ENCODE results near the gene UBALD2.
"Not testable (repeated sequence)": the region's sequence is repeated elsewhere in the genome, so short reads cannot be mapped to it uniquely, and the experiment has no call there.

The UBALD2 gene

DNA sequence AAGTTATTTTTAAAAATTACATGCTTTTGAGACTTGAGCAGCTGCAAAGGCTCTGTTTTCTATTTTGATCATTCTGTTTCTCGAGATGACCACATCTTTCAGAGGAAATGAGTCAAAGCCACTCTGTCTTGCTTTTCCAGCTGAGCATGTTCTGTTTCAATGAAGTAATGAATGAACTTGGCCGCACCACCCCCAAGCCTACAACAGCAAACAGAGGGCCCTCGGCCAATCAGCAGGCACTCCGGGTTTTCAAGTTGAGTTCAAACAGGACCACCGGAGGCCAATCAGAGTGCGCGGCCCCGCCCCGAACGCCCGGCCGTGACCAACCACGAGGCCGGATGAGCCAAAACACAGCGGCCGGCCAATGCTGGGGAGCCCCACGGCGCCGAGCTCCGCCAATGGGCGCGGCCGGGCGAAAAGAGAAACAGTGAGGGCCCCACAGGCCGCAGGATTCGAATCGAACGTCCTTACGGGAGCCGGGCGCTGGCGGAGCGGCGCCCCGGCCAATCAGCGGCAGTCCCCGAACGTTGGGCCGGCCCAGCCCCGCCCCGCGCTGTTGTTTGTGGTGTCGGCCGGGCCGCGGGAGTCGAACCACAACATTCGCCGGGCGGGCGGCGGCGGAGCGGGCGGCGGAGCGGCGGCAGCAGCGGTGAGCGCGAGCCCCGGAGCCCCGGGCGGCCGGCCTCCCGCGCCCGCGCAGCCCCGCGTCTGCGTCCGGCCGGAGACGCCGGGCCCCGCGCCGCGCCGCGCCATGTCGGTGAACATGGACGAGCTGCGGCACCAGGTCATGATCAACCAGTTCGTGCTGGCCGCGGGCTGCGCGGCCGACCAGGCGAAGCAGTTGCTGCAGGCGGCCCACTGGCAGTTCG is at the start of gene UBALD2:
TSS of gene UBALD2 (plus strand) at position 594 of the 869 bp plus-strand sequence. CDS start at position 752, 158 bp downstream.
- in situ Hi-C loops (cut with HindIII; ENCODE audit: low sequenced_read_pairs): no loop called here

DNA sequence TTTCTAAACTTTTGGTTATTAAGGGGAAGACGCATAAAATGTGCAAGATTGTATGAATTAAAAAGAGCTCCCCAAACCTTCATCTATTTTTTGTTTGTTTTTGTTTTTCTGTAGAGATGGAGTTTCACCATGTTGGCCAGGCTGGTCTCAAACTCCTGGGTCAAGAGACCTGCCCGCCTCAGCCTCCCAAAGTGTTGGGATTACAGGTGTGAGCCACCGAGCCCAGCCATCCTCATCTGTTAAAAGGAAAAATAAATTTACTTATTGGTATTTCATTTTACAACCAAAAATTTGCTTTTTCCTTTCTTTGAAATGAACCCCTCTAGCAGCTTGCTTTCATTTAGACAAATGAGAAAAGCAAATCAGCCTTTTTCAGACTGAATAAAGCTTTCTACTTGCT is 48.1 kb upstream of the UBALD2 start:
- in situ Hi-C loops (cut with HindIII; ENCODE audit: low sequenced_read_pairs): loop anchor here (5.0 to 25.0 kb wide), 2 partner anchors 35 to 220 kb away; no protein-coding TSS in a partner anchor

- in situ Hi-C loops (cut with HindIII; ENCODE audit: low sequenced_read_pairs): loop anchor here (5.0 to 25.0 kb wide), 2 partner anchors 38 to 217 kb away; no protein-coding TSS in a partner anchor
Observed at GRCh38 chr17:76219670-76220383, 45.3 kb upstream of the UBALD2 start.

- in situ Hi-C loops (cut with HindIII; ENCODE audit: low sequenced_read_pairs): loop anchor here (25.0 kb wide), 1 partner anchor 213 kb away; no protein-coding TSS in a partner anchor
Observed at GRCh38 chr17:76223802-76224201, 41.3 kb upstream of the UBALD2 start.

DNA sequence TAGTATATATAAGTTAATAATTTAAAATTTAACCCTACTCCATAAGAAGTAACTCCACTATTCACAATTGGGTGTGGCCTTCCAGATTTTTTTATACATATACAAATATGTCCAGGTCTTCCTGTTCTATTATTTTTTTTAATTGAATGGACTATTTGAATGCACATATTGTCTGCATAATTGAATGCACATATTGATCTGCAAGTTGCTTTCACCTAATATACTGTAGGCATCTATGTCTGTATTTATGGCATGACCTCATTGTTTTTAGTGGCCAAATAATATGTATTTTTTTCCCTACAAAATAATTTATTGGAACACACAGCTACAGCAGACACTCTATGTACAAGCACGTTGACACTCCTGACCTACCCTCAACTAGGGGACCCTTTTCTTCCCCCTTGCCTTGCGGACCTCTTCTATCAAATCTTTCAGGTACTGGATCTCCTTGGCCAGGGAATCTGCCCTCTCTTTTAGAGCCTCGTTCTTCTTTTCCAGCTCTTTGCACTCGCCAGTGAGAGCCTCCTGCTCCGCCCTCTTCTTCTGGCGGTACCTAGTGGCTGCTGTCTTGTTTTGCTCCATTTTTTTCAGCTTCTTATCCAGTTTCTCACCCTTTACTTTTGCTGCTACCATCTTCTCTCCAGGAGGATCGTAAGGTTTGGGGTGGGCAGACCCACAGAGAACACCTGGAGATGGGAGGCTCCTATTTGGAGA is 39.6 kb upstream of the UBALD2 start:
- in situ Hi-C loops (cut with HindIII; ENCODE audit: low sequenced_read_pairs): not testable (repeated sequence)

DNA sequence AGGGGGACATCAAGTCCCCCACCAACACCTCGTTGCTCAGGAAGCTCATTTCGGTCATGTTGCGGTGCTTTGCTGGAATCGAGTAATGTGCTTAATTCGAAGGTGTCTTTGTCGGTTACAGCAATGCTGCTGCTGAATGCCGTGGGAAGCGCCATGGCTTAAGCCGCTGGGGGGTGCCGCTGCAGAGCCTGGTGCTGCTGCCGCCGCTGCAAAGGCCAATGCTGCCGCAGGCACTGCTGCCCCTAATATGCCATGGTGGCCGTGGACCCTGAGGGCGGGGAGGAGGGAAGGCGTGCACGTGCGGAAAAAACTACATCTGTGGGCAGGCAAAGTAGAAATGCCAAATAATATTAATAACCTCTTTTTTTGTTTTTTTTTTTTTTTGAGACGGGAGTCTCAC is 38.4 kb upstream of the UBALD2 start:
- in situ Hi-C loops (cut with HindIII; ENCODE audit: low sequenced_read_pairs): not testable (repeated sequence)

GRCh38 chr17:76232342-76232741 is 32.8 kb upstream of the UBALD2 start:
- in situ Hi-C loops (cut with HindIII; ENCODE audit: low sequenced_read_pairs): no loop called here

- in situ Hi-C loops (cut with HindIII; ENCODE audit: low sequenced_read_pairs): no loop called here
Observed at GRCh38 chr17:76233588-76234353, 31.4 kb upstream of the UBALD2 start.

- in situ Hi-C loops (cut with HindIII; ENCODE audit: low sequenced_read_pairs): no loop called here
Observed at GRCh38 chr17:76234354-76234679, 30.8 kb upstream of the UBALD2 start.

GRCh38 chr17:76235883-76236282 is 29.3 kb upstream of the UBALD2 start:
- in situ Hi-C loops (cut with HindIII; ENCODE audit: low sequenced_read_pairs): no loop called here

GRCh38 chr17:76236603-76237002 is 28.5 kb upstream of the UBALD2 start:
- in situ Hi-C loops (cut with HindIII; ENCODE audit: low sequenced_read_pairs): no loop called here

DNA sequence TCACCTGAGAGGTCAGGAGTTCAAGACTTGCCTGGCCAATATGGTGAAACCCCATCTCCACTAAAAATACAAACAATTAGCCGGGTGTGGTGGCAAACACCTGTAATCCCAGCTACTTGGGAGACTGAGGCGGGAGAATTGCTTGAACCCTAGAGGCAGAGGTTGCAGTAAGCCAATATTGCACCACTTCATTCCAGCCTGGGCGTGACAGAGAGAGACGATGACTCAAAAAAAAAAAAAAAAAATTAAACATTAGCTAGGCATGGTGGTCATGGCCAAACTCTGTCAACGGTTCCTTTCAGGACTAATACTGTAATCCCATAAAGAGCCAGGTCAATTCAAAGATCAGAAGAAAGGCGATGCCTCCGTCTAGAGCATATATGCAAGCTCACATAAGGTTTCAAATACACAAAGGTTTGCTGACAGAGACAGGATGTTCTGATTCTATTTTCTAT is 27.3 kb upstream of the UBALD2 start:
- in situ Hi-C loops (cut with HindIII; ENCODE audit: low sequenced_read_pairs): no loop called here

- in situ Hi-C loops (cut with HindIII; ENCODE audit: low sequenced_read_pairs): no loop called here
Observed at GRCh38 chr17:76238847-76239537, 26.2 kb upstream of the UBALD2 start.

- in situ Hi-C loops (cut with HindIII; ENCODE audit: low sequenced_read_pairs): no loop called here
Observed at GRCh38 chr17:76239538-76240274, 25.4 kb upstream of the UBALD2 start.

- in situ Hi-C loops (cut with HindIII; ENCODE audit: low sequenced_read_pairs): no loop called here
Observed at GRCh38 chr17:76240461-76241203, 24.5 kb upstream of the UBALD2 start, which contains the start of gene RNF157. Gene RNF157, minus strand, starts transcription at chr17:76240493. Its CDS starts 253 bp downstream, at chr17:76240240.

GRCh38 chr17:76241204-76241538 is 24.0 kb upstream of the UBALD2 start:
- in situ Hi-C loops (cut with HindIII; ENCODE audit: low sequenced_read_pairs): no loop called here

DNA sequence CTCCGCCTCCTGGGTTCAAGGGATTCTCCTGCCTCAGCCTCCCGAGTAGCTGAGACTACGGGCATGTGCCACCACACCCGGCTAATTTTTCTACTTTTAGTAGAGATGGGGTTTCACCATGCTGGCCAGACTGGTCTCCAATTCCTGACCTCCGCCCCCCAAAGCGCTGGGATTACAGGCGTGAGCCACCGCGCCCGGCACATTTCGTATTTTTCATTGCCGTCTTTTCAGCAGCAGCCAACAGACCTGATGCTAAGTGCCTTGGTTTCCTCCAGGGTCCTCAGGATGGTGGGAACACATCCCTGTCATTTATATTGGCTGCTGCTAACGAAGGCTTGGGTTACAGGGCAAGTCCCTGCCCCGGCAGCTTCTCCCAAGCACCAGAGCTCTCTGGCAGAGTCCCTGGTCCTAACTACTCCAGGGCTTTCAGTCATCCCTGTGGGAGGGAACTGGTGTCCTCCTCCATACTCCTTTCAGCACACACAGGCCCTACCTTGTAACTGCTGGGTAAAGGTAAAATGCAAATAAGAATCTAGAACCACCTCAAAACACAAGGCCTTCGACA is 23.4 kb upstream of the UBALD2 start:
- in situ Hi-C loops (cut with HindIII; ENCODE audit: low sequenced_read_pairs): no loop called here

All from DLD1 (cell line).